Mononuclear cell (primary cell): Measurements from ENCODE around the gene R3HDM2. TPM values are rescaled to one million over a fixed set of nuclear protein-coding genes. Genes with fewer than 3 reads are reported as not detected.

ENCODE experiments used
- H3K27me3 ChIP-seq: 2 replicates; pipeline ENCODE4 v1.6.0; 2011; ENCODE audit warnings: low read length, control low read depth; ENCODE audit not compliant: insufficient read depth
- H3K4me1 ChIP-seq: 2 replicates; pipeline ENCODE4 v1.5.1; 2011; ENCODE audit warnings: mild to moderate bottlenecking, low read length, control low read depth; ENCODE audit not compliant: insufficient read depth
- H3K4me3 ChIP-seq: 2 replicates; pipeline ENCODE4 v1.5.1; 2011; ENCODE audit warnings: mild to moderate bottlenecking, low read length, moderate library complexity
- H3K9me3 ChIP-seq: 2 replicates; pipeline ENCODE4 v1.5.1; 2011; ENCODE audit warnings: low read depth, mild to moderate bottlenecking, control low read depth, low read length
- total RNA-seq: library from RNA; depleted of rRNA; stranded (reverse); fragments of >200 nt; gene quantifications from one replicate; pipeline ENCODE4 v1.2.3, GENCODE V29; 2012

R3HDM2 gene
- total RNA-seq, 1 donor: 31.3 TPM

DNA sequence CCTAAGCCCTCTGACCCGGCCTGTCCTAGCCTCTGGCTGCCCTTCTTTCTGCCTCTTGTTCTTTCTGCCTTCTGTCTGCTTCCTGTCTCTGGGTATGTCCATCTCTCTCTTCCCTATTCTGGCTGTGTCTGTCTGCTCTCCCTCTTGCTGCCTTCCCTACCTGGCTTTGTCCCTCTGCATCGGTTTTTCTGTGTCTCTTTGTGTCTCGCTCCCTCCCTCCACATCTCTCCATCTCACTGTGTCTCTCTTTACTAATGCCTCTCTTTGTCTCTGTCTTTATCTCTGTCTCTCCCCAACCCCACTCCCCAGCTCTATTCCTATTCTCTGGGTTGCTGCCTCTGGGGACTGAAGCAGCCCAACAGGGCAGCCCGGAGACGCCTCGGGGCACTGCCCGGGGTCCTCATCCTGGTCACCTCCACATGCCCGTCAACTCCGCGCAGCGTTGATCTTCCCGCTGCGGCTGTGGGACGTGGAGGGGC is 191.2 kb downstream of the R3HDM2 start:
- Histone ChIP-seq H3K4me1 (peaks cover 92% of the 10 kb centered on the region), H3K9me3 (no peaks in the 10 kb centered on the region), H3K4me3 (peak overlapping the region; percentile 42), H3K27me3 (peaks cover 71% of the 10 kb centered on the region)

DNA sequence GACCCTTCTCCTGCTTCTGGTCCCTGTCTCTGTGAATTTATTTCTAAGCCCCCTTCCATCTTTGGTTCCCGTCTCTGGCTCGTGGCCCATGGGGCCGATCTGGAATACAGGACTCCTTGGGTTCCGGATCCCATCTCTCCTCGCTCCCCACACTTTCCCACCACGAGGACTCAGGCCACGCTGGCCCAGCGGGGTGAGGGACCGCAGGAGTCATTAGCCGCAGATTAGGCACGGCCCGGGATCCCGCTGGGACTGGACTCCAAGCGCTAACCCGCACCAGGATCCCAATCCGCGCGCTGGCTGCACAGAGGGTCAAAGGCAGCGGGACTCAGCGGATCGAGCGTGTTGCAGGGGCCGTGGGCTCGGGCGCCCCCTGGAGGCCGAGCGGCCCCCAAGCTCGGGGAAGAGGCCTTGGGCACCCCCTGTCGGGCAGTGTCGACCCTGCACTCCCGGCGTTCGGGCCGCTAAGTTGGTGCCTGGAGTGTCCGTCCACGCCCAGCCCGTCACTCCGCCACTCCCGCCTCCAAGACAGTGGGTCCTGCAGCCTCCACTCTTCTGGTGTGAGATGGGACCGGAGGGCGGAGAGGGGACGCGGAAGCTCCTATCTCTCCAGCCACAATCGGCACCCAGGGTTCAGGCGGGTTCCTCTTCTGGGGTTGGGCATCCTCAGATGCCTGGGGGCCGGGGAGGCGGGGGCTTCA is 191.8 kb downstream of the R3HDM2 start:
- no peaks in the 10 kb centered on the region for H3K9me3 ChIP-seq
- peak overlapping the region; percentile 15 for H3K4me3 ChIP-seq
- H3K27me3 ChIP-seq: peaks cover 71% of the 10 kb centered on the region
- H3K4me1 ChIP-seq: peaks cover 95% of the 10 kb centered on the region

DNA sequence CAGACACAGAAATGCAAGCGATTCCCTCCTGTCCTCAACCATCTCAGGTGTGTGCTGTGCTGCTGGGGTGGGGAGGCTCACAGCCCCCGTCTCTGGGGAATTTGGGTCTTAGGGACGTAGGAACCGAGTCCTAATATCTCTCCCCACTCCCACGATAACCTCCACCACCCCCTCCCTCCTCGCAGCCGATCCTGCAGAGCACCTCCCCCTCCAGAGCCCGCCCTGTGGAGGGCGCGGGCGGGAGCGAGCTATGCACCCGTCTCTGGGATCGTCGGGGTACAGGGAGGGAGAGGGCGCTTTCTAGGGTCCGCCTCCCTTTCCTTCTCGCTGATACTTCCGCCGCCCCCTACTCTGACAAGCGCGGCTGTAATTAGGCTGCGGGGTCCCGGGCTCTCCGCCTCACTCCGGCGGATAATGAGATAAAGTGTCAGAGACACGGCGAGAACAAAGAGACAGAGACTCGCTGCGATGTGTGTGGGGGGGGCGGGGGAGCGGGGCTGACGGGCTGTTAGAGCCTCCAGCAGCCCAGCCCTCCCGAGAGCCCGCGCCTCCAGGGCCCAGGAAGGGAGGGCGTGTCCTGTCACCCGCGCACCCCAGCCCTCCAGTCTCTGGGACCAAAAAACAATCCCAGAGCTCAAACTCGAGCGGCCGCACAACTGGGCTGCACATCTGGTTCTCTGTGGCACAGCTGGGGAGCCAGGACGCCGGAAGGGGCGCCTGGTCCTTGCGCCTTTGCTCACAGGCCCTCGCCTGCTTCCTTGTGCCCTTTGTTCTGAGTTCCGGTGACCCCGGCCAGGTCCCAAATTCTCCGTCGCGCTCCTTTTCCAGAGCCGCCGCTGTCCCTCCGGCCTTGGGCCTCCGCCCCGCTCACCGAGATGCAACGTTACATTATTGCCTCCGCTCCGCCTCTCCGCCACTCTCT is 192.7 kb downstream of the R3HDM2 start:
- peaks cover 71% of the 10 kb centered on the region for H3K27me3 ChIP-seq
- no peaks in the 10 kb centered on the region for H3K9me3 ChIP-seq
- peaks cover 91% of the 10 kb centered on the region for H3K4me1 ChIP-seq
- peak overlapping the region; percentile 15 for H3K4me3 ChIP-seq

GRCh38 chr12:57237596-57237931 is 193.3 kb downstream of the R3HDM2 start:
- no peak overlapping the region for H3K4me3 ChIP-seq
- no peaks in the 10 kb centered on the region for H3K9me3 ChIP-seq
- peaks cover 69% of the 10 kb centered on the region for H3K27me3 ChIP-seq
- peaks cover 85% of the 10 kb centered on the region for H3K4me1 ChIP-seq

DNA sequence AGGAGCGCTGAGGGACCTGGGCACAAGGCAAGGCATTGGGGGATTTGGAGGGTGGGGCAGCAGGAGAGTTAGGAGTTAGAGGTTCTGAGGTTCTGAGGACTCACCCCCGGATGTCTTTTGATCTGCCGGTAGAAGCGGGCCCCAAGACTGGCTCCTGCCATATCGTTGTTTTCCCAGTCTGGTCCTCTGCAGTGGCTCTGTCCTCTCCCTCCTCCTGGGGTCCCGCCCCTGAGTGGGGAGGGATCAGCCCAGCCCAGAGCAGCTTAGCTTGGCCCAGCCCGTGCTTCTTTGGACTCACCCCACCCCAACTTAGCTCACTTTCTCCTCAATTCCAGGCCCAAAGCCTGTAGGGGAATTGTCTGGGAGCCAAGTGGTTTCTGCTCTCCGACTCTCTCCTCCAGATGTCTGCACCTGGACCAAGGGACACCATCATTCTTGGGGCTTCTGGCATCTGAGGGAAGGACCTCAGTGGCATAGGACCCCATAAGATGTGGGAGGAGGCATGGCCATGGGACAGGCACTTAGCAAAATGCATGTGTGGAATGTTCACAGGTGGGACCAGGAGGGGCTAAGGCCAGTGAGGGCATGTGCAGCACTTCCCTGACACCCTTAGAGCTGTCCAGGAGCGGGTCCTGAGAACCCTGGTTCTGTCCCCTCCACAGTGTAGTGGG is 193.8 kb downstream of the R3HDM2 start:
- no peaks in the 10 kb centered on the region for H3K9me3 ChIP-seq
- H3K27me3 ChIP-seq: peaks cover 64% of the 10 kb centered on the region
- H3K4me3 ChIP-seq: no peak overlapping the region
- H3K4me1 ChIP-seq: peaks cover 80% of the 10 kb centered on the region

- no peaks in the 10 kb centered on the region for H3K9me3 ChIP-seq
- peaks cover 57% of the 10 kb centered on the region for H3K27me3 ChIP-seq
- no peak overlapping the region for H3K4me3 ChIP-seq
- peaks cover 73% of the 10 kb centered on the region for H3K4me1 ChIP-seq
Observed at GRCh38 chr12:57236201-57236924, 194.5 kb downstream of the R3HDM2 start.

- no peak overlapping the region for H3K4me3 ChIP-seq
- H3K4me1 ChIP-seq: peaks cover 73% of the 10 kb centered on the region
- peaks cover 51% of the 10 kb centered on the region for H3K27me3 ChIP-seq
- no peaks in the 10 kb centered on the region for H3K9me3 ChIP-seq
Observed at GRCh38 chr12:57235728-57236131, 195.1 kb downstream of the R3HDM2 start.

DNA sequence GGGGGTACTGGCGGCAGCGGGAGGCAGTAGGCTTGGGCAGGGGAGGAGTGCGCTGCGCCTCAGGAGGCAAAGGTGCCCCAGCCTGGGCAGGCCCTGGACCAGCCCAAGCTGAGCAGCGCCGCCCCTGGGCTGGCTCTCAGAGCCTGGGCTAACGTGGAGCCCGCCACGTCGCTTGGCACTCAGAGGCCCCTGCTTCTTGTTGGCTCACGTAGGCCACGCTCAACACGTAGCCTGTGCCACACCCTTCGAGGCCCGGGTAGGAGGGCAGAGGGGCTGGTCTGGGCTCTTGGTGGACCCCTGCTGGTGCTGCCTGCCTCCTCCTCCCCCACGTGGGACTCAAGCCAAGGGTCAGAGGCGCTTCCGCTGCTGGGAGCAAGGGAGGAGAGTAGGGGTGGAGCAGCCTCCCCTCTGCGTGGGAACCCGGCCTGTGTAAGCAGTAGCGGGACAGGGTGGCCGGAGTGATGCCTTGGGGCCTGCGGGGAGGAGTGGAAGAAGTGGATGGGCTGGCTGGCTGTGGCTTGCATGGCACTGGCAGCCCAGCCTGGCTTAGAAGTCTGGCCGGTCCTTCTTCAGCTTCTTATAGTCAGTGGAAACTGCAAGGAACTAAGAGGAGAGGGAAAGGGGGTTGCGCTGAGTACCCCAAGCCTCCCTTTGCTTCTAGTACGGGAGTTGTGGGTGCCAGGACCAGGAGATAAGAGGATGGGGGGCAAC is 195.7 kb downstream of the R3HDM2 start:
- H3K4me1 ChIP-seq: peaks cover 73% of the 10 kb centered on the region
- peaks cover 45% of the 10 kb centered on the region for H3K27me3 ChIP-seq
- H3K9me3 ChIP-seq: no peaks in the 10 kb centered on the region
- no peak overlapping the region for H3K4me3 ChIP-seq

- Histone ChIP-seq H3K4me1 (peaks cover 73% of the 10 kb centered on the region), H3K27me3 (peaks cover 39% of the 10 kb centered on the region)
Observed at GRCh38 chr12:57234571-57235016, 196.2 kb downstream of the R3HDM2 start.

DNA sequence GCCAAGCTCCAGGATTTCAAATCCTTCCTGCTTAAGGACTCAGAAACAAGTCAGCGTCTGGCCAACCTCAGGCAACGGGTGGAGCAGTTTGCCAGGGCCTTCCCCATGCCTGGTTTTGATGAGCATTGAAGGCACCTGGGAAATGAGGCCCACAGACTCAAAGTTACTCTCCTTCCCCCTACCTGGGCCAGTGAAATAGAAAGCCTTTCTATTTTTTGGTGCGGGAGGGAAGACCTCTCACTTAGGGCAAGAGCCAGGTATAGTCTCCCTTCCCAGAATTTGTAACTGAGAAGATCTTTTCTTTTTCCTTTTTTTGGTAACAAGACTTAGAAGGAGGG is 196.6 kb downstream of the R3HDM2 start:
- Histone ChIP-seq H3K4me3 (no peak overlapping the region), H3K9me3 (no peaks in the 10 kb centered on the region), H3K4me1 (peaks cover 73% of the 10 kb centered on the region), H3K27me3 (peaks cover 36% of the 10 kb centered on the region)

More at GRCh38 chr12:57234571-57235016, 196.2 kb downstream of the R3HDM2 start:
- Histone ChIP-seq H3K4me3 (no peak overlapping the region), H3K9me3 (no peaks in the 10 kb centered on the region)

DNA sequence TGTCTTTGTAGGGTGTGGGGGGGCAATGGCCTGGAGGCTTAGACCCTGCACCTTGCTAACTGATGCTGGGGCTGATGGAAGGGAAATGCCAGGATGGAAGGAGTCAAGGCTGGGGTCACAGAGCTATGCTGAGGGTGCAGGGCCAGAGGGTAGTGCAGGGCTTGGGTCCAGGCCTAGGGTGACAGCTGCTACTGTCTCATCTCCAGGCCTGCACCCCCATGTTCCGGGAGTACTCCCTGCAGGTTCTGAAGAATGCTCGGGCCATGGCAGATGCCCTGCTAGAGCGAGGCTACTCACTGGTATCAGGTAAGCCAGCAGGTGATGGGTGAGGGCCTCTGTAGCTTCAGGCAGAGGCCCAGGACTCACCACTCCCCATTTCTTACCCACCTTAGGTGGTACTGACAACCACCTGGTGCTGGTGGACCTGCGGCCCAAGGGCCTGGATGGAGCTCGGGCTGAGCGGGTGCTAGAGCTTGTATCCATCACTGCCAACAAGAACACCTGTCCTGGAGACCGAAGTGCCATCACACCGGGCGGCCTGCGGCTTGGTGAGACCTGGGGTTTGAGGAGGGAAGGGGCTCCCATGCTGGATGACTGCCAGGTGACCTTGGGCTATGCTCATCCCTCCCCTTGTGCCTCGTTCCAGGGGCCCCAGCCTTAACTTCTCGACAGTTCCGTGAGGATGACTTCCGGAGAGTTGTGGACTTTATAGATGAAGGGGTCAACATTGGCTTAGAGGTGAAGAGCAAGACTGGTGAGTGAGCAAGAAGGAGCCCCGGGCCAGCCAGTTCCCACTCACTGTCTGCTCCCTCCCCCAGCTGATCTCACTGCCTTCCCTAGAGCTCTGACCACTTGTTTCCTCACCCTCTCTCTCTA is 197.2 kb downstream of the R3HDM2 start:
- H3K27me3 ChIP-seq: peaks cover 32% of the 10 kb centered on the region
- H3K4me1 ChIP-seq: peaks cover 72% of the 10 kb centered on the region
- no peaks in the 10 kb centered on the region for H3K9me3 ChIP-seq
- H3K4me3 ChIP-seq: no peak overlapping the region

- Histone ChIP-seq H3K27me3 (peaks cover 25% of the 10 kb centered on the region), H3K4me1 (peaks cover 66% of the 10 kb centered on the region), H3K4me3 (no peak overlapping the region), H3K9me3 (no peaks in the 10 kb centered on the region)
Observed at GRCh38 chr12:57232156-57232756, 198.6 kb downstream of the R3HDM2 start.
